Activated naive CD8-positive, alpha-beta T cell treated with anti-CD3 and anti-CD28 coated beads for 36 hours (primary cell): ENCODE data around the gene TRIM22. TPM values are rescaled to one million over a fixed set of nuclear protein-coding genes. Genes with fewer than 3 reads are reported as not detected.
"Not testable (repeated sequence)": the region's sequence is repeated elsewhere in the genome, so short reads cannot be mapped to it uniquely, and the experiment has no call there.

Experiments
- DNase-seq: peaks from one replicate; pipeline ENCODE4 v3.0.0; 2021
- H3K27ac Mint-ChIP-seq: one replicate; pipeline ENCODE4 v1.8.0; 2022; ENCODE audit warnings: mild to moderate bottlenecking, moderate library complexity, mixed read lengths
- H3K27me3 Mint-ChIP-seq: one replicate; pipeline ENCODE4 v1.8.0; 2022; ENCODE audit warnings: mild to moderate bottlenecking, mixed read lengths
- H3K36me3 Mint-ChIP-seq: one replicate; pipeline ENCODE4 v1.8.0; 2021; ENCODE audit warnings: mild to moderate bottlenecking, mixed read lengths
- H3K4me1 Mint-ChIP-seq: one replicate; pipeline ENCODE4 v1.8.0; 2021; ENCODE audit warnings: mixed read lengths
- H3K4me3 Mint-ChIP-seq: one replicate; pipeline ENCODE4 v1.8.0; 2022; ENCODE audit warnings: mild to moderate bottlenecking, moderate library complexity, mixed read lengths
- H3K9me3 Mint-ChIP-seq: one replicate; pipeline ENCODE4 v1.8.0; 2022; ENCODE audit warnings: mixed read lengths
- total RNA-seq, 2 experiments: library from RNA; stranded (reverse); gene quantifications; one replicate each; pipeline ENCODE4 v1.2.3, GENCODE V29; 2021

TRIM22 gene
- total RNA-seq, 2 experiments from 2014 or later = 141 to 143 TPM

GRCh38 chr11:5703741-5704536 lies 14.3 kb downstream of the TRIM22 start:
- Mint-ChIP-seq H3K9me3 (no peaks in the 10 kb centered on the region), H3K27ac (peak overlapping the region; percentile 42), H3K36me3 (peaks cover 55% of the 10 kb centered on the region), H3K4me3 (no peak overlapping the region), H3K4me1 (peaks cover 34% of the 10 kb centered on the region), H3K27me3 (no peaks in the 10 kb centered on the region)
- DNase-seq = no peak

- H3K27me3 Mint-ChIP-seq = no peaks in the 10 kb centered on the region
- no peak overlapping the region for H3K4me3 Mint-ChIP-seq
- peaks cover 52% of the 10 kb centered on the region for H3K36me3 Mint-ChIP-seq
- DNase-seq = no peak
- H3K9me3 Mint-ChIP-seq = no peaks in the 10 kb centered on the region
- H3K27ac Mint-ChIP-seq = peak overlapping the region; percentile 42
- H3K4me1 Mint-ChIP-seq = peaks cover 29% of the 10 kb centered on the region
Observed at GRCh38 chr11:5705688-5706087, 16.1 kb downstream of the TRIM22 start.

DNA sequence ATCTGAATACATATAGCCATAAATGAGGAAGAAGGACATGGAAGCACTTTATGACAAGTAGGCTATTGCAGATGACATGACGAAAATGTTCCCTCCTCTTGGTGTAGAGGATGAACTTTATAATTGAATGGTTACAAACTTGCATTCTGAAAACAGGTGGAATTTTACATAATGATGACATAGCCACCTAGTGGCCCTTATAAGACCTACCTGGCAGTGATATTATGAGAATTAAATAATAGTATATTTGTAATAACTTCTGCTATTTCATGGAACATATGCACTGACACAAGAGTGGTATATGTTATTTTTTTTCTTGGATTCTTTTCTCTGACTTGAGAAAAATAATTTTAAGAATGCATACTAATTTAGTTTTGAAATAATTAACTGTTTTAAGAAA lies 22.9 kb downstream of the TRIM22 start:
- no peaks in the 10 kb centered on the region for H3K27me3 Mint-ChIP-seq
- no peak for DNase-seq
- peaks cover 5% of the 10 kb centered on the region for H3K4me1 Mint-ChIP-seq
- peak overlapping the region; percentile 68 for H3K27ac Mint-ChIP-seq
- H3K9me3 Mint-ChIP-seq = peaks cover 2% of the 10 kb centered on the region
- H3K4me3 Mint-ChIP-seq = no peak overlapping the region
- peaks cover 24% of the 10 kb centered on the region for H3K36me3 Mint-ChIP-seq

GRCh38 chr11:5713695-5714094 lies 24.1 kb downstream of the TRIM22 start:
- peaks cover 5% of the 10 kb centered on the region for H3K4me1 Mint-ChIP-seq
- no peak overlapping the region for H3K27ac Mint-ChIP-seq
- no peaks in the 10 kb centered on the region for H3K27me3 Mint-ChIP-seq
- DNase-seq = no peak
- H3K4me3 Mint-ChIP-seq = no peak overlapping the region
- H3K9me3 Mint-ChIP-seq = peaks cover 2% of the 10 kb centered on the region
- peaks cover 17% of the 10 kb centered on the region for H3K36me3 Mint-ChIP-seq

DNA sequence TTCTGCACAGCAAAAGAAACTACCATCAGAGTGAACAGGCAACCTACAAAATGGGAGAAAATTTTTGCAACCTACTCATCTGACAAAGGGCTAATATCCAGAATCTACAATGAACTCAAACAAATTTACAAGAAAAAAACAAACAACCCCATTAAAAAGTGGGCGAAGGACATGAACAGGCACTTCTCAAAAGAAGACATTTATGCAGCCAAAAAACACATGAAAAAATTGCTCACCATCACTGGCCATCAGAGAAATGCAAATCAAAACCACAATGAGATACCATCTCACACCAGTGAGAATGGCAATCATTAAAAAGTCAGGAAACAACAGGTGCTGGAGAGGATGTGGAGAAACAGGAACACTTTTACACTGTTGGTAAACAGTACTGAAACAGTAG lies 26.9 kb downstream of the TRIM22 start:
- not testable (repeated sequence) for H3K27ac Mint-ChIP-seq, H3K27me3 Mint-ChIP-seq, H3K9me3 Mint-ChIP-seq, H3K4me1 Mint-ChIP-seq, H3K4me3 Mint-ChIP-seq, DNase-seq
- H3K36me3 Mint-ChIP-seq = peaks cover 17% of the 10 kb centered on the region

DNA sequence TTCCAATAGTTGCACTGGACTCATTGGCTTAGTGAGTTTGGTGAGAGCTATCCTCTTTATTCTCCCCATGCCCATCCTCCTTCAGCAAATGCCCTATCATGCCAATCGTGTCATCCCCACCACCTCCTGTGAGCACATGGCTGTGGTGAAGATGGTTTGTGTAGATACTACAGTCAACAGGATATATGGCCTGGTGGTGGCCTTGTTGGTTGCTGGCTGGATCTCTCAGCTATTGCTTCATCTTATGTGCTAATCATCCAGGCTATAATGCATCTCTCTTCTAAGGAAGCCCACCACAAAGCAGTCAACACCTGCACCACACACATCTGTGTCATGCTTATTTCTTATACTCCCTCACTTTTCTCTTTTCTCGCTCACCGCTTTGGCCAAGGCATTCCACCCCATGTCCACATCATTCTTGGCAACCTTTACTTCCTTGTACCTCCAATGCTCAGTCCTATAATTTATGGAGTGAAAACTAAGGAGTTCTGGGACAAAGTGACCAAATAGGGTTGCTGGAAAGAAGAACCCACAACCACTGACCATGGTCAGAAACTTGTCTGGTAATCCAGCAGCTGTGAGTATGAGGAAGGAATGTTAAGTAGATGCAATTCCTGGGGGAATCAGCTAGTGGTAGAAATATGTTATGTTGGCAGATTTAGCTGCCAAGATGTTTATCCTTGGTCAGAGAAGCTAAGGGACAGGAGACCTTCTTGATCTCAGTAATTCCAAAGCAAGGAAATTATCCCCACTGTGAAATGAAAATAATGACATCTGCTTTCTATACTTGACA lies 30.3 kb downstream of the TRIM22 start:
- Mint-ChIP-seq H3K27ac (no peak overlapping the region), H3K36me3 (peaks cover 17% of the 10 kb centered on the region), H3K4me1 (no peaks in the 10 kb centered on the region), H3K27me3 (no peaks in the 10 kb centered on the region), H3K9me3 (peaks cover 2% of the 10 kb centered on the region), H3K4me3 (no peak overlapping the region)
- DNase-seq = no peak

GRCh38 chr11:5722622-5723021 lies 33.0 kb downstream of the TRIM22 start:
- Mint-ChIP-seq H3K4me1 (no peaks in the 10 kb centered on the region), H3K27me3 (no peaks in the 10 kb centered on the region), H3K36me3 (peaks cover 9% of the 10 kb centered on the region), H3K4me3 (no peak overlapping the region), H3K9me3 (no peaks in the 10 kb centered on the region), H3K27ac (no peak overlapping the region)
- DNase-seq = no peak

DNA sequence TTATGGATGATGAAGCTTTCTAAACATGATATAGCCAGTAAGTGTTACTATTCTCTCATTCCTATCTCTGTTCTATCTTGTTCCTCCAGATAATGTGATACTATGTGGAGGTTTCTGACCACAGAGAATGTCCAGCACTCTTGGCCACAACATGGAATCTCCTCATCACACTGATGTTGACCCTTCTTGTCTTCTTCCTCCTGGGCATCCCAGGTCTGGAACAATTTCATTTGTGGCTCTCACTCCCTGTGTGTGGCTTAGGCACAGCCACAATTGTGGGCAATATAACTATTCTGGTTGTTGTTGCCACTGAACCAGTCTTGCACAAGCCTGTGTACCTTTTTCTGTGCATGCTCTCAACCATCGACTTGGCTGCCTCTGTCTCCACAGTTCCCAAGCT lies 36.8 kb downstream of the TRIM22 start:
- no peak for DNase-seq
- no peaks in the 10 kb centered on the region for H3K4me1 Mint-ChIP-seq
- no peaks in the 10 kb centered on the region for H3K36me3 Mint-ChIP-seq
- H3K27me3 Mint-ChIP-seq = no peaks in the 10 kb centered on the region
- H3K9me3 Mint-ChIP-seq = no peaks in the 10 kb centered on the region
- H3K4me3 Mint-ChIP-seq = no peak overlapping the region
- no peak overlapping the region for H3K27ac Mint-ChIP-seq

- H3K27ac Mint-ChIP-seq = no peak overlapping the region
- no peaks in the 10 kb centered on the region for H3K27me3 Mint-ChIP-seq
- no peaks in the 10 kb centered on the region for H3K4me1 Mint-ChIP-seq
- no peaks in the 10 kb centered on the region for H3K9me3 Mint-ChIP-seq
- no peak overlapping the region for H3K4me3 Mint-ChIP-seq
- no peak for DNase-seq
- no peaks in the 10 kb centered on the region for H3K36me3 Mint-ChIP-seq
Observed at GRCh38 chr11:5727691-5728090, 38.1 kb downstream of the TRIM22 start.

DNA sequence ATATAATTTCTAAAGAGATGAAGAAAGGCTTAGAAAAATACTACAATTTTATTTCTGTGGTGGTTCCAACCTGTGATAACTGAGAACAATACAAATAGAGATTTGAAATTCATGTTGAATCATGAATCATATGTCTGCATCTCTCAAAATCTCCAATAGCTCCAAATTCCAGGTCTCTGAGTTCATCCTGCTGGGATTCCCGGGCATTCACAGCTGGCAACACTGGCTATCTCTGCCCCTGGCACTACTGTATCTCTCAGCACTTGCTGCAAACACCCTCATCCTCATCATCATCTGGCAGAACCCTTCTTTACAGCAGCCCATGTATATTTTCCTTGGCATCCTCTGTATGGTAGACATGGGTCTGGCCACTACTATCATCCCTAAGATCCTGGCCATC lies 46.8 kb downstream of the TRIM22 start, which contains the start of gene OR56B1:
OR56B1 (plus strand) TSS at position 53 of the 400 bp plus-strand sequence; CDS start at position 122, 69 bp downstream.
- no peak within 1 kb of the TSS for H3K27ac Mint-ChIP-seq
- H3K4me1 Mint-ChIP-seq = no peaks in the 10 kb centered on the region

DNA sequence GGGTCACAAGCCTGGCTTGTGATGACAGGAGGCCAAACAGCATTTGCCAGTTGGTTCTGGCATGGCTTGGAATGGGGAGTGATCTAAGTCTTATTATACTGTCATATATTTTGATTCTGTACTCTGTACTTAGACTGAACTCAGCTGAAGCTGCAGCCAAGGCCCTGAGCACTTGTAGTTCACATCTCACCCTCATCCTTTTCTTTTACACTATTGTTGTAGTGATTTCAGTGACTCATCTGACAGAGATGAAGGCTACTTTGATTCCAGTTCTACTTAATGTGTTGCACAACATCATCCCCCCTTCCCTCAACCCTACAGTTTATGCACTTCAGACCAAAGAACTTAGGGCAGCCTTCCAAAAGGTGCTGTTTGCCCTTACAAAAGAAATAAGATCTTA lies 47.5 kb downstream of the TRIM22 start:
- H3K27ac Mint-ChIP-seq = no peak overlapping the region
- H3K4me1 Mint-ChIP-seq = no peaks in the 10 kb centered on the region
- H3K27me3 Mint-ChIP-seq = no peaks in the 10 kb centered on the region
- H3K4me3 Mint-ChIP-seq = no peak overlapping the region
- H3K9me3 Mint-ChIP-seq = peaks cover 13% of the 10 kb centered on the region
- DNase-seq = no peak
- H3K36me3 Mint-ChIP-seq = peaks cover 21% of the 10 kb centered on the region

More for the DNA sequence above, 46.8 kb downstream of the TRIM22 start, which contains the start of gene OR56B1:
- no peak within 1 kb of the TSS for H3K4me3 Mint-ChIP-seq
- DNase-seq = no peak
- no peaks in the 10 kb centered on the region for H3K27me3 Mint-ChIP-seq
- H3K36me3 Mint-ChIP-seq = peaks cover 15% of the 10 kb centered on the region
- peaks cover 6% of the 10 kb centered on the region for H3K9me3 Mint-ChIP-seq

DNA sequence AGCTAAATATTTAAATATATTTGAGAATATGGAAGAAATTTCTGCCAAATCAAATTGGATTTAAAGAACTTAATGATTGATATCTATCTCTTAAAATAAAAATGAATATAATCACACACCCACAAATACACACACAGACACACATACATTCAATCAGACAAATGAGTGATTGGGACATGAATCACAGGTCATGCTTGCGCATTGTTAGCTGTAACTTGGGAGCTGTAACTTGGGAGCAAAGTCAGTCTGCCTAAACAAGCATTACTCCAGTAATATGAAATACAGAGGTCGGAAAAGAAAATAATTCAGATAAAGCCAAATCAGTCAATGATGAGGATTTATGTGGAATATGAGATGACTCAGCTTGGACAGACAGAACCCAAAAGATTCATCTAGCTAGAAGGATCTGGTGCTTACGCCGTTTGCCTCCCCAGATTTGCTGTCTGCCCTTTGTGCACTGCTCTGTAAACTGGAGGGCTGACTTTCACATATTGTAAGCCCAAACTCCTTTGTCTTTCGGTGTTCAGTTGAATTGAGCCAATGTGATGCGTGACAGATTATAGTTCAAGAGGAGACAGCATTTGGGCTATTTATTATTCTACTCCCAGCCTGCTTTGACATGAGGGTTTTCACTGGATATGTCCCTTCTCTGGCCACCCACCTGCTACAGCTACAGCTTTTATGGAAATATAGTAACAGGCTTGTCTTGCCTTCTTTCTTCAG lies 48.2 kb downstream of the TRIM22 start:
- no peak overlapping the region for H3K27ac Mint-ChIP-seq
- H3K9me3 Mint-ChIP-seq = peaks cover 14% of the 10 kb centered on the region
- no peak overlapping the region for H3K4me3 Mint-ChIP-seq
- H3K4me1 Mint-ChIP-seq = no peaks in the 10 kb centered on the region
- H3K27me3 Mint-ChIP-seq = no peaks in the 10 kb centered on the region
- H3K36me3 Mint-ChIP-seq = peaks cover 23% of the 10 kb centered on the region
- DNase-seq = no peak

DNA sequence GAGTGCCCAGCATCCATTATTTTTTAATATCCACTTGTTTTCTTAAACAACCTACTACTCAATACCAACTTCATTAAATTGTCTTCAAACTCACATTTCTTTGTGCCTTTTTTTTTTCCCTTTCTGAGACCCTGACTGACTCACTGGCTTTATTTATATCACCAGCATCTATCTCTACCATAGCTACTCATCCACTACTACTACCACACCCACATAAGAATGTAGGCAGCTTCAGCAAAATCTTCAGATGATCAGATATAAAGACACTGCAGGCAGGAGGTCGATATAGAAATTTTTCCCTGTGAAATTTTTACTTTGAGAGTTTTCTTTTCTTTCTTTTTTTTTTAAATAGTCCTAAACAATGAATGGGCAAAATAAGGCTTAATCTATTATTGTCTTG lies 48.8 kb downstream of the TRIM22 start:
- Mint-ChIP-seq H3K4me3 (no peak overlapping the region), H3K27ac (no peak overlapping the region)

DNA sequence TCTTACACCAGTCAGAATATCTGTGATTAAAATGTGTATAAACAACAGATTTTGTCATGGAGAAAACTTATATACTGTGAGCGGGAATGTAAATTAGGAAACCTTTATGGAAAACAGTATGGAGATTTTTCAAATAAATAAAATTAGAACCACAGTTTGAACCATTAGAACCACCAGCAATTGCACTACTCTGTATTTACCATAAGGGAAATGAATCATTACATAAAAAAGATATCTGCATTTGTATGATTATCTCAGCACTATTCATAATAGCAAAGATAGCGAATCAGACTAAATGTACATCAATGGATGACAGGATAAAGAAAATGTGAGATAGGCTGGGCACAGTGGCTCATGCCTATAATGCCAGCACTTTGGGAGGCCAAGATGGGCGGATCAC lies 57.0 kb downstream of the TRIM22 start:
- Mint-ChIP-seq H3K36me3 (peaks cover 8% of the 10 kb centered on the region), H3K27ac (no peak overlapping the region), H3K4me1 (no peaks in the 10 kb centered on the region), H3K4me3 (no peak overlapping the region), H3K27me3 (no peaks in the 10 kb centered on the region), H3K9me3 (peaks cover 22% of the 10 kb centered on the region)
- no peak for DNase-seq

More for the DNA sequence above, 48.8 kb downstream of the TRIM22 start:
- Mint-ChIP-seq H3K9me3 (peaks cover 17% of the 10 kb centered on the region), H3K4me1 (no peaks in the 10 kb centered on the region), H3K36me3 (peaks cover 23% of the 10 kb centered on the region), H3K27me3 (no peaks in the 10 kb centered on the region)
- DNase-seq = no peak

DNA sequence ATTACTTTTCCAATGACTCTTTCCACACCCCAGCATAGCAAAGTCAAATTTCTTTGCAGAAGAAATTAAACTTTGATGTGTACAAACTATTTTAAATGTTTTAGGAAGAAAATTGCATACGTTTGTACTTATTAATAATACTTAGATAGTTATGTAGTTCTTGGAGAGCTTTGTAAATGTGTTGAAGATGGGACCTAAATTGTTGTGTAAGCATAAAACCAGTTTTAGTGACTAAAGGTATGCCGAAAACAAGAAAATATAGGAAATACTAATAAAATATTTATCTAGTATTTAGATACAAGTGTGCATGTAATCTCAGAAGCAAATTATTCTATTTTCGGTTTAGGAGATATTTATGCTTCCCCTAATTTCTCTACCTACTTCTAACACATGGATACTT lies 60.2 kb downstream of the TRIM22 start:
- DNase-seq = no peak
- Mint-ChIP-seq H3K27me3 (no peaks in the 10 kb centered on the region), H3K4me3 (no peak overlapping the region), H3K4me1 (no peaks in the 10 kb centered on the region), H3K36me3 (no peaks in the 10 kb centered on the region), H3K9me3 (peaks cover 8% of the 10 kb centered on the region), H3K27ac (no peak overlapping the region)
